HG02763 (cell line): ENCODE results near the gene SPINT4.
"Not testable (repeated sequence)": the region's sequence is repeated elsewhere in the genome, so short reads cannot be mapped to it uniquely, and the experiment has no call there.

ENCODE experiments used
- ATAC-seq: cut with Tn5 transposase; IDR thresholded peaks from one replicate; pipeline ENCODE4 v1.9.1; 2021; ENCODE audit warnings: mild to moderate bottlenecking, moderate library complexity; ENCODE audit not compliant: unreplicated experiment

SPINT4 gene

DNA sequence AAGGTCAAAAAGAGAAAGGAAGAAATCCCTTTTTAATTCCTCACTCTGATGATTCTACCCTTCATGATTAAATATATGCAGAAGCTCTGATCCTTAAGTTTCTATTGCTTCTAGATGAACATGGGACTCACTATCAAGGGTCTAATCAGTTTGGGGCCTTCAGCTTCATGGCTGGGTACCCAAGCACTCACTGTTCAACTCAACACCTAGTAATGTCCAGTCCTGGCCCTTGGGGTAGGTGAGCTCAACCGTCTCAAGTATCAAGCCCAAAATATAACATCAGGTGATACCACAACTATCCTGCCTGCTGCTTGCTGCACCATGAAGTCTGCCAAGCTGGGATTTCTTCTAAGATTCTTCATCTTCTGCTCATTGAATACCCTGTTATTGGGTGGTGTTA is at the start of gene SPINT4:
Gene SPINT4 (plus strand): TSS at position 301 of the 400 bp plus-strand sequence. CDS start 21 bp downstream, at position 322.
- ATAC-seq: no peak

DNA sequence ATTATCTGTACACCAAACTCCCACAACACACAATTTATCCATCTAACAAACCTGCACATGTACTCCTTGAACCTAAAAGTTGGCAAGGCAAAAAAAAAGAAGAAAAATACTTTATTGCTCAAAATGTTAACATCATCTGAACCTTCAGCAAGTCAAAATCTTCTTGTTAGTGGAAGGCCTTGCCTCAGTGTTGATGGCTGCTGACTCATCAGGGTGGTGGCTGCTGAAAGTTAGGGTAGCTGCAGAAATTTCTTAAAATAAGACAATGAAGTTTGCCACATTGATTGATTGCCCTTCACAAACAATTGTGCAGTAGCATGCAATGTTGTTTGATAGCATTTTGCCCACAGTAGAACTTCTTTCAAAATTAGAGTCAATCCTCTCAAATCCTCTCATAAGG is 49.4 kb upstream of the SPINT4 start:
- ATAC-seq: no peak

DNA sequence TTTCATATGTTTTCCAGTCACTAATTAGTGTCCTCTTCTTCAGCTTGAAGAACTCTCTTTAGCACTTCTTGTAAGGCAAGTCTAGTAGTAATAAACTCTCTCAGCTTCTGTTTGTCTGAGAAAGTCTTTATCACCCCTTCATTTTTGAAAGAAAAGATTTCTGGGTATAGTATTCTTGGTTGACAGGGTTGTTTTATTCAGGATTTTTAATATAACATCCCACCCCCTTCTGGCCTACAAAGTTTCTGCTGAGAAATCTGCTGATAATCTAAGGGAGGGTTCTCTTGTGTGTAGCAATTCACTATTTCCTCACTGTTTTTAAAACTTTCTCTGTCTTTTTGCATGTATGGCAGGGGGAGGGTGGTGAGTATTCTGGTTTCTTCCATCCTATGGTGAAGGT is 42.5 kb upstream of the SPINT4 start:
- no peak for ATAC-seq

DNA sequence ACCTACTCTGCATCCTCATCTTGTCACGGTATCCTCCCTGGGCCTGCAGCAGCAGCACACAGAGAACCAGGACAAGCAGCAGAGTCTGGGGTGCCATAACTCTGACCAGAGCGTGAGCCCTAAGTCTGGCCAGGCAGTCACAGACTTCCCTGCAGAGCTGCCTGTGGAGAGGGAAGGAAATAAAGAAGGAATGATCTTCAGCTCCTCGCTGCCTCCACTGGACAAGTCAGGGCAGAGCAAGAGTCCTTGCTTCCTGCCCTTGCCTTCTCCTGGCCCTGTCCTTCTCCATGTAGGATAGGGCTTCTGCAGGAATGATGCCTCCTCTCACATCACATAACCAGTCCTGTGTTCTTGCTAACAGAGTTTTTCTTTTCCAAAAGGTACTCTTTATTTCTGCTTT is 36.3 kb upstream of the SPINT4 start:
- ATAC-seq: no peak

DNA sequence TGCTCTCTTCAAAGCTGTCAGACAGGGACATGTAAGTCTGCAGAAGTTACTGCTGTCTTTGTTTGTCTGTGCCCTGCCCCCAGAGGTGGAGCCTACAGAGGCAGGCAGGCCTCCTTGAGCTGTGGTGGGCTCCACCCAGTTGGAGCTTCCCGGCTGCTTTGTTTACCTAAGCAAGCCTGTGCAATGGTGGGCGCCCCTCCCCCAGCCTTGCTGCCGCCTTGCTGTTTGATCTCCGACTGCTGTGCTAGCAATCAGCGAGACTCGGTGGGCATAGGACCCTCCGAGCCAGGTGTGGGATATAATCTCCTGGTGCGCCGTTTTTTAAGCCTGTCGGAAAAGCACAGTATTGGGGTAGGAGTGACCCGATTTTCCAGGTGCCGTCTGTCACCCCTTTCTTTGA is 28.8 kb upstream of the SPINT4 start:
- not testable (repeated sequence) for ATAC-seq

DNA sequence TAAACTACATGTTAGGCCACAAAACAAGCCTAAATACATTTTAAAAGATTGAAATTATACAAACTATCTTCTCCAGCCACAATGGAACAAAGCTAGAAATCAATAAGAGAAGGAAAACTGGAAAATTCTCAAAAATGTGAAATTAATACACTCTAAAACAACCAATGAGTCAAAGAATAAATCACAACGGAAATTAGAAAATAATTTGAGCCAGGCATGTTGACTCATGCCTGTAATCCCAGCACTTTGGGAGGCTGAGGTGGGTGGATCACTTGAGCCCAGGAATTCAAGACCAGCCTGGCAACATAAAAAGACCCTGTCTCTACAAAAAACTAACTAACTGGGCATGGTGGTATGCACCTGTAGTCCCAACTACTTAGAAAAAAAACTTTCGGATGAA is 26.7 kb upstream of the SPINT4 start:
- ATAC-seq: no peak

DNA sequence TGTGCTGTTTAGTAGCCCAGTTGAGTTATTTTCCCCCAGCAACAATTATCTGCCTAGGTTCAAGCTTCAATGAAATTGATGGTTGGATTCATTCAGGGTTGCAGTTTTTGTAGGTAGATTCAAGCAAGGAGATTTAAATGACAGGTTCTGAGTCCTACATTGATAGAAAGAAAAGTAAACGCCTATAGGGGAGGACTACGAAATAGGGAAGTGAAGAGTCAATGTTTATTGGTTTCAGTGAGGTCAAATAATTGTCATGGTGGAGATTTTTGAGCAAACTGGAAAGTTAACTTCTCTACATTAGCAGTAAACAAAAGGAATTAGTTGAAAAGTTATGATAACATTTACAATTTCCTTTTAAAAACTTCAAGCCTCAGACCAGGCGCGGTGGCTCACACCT is 21.0 kb upstream of the SPINT4 start:
- ATAC-seq: no peak

DNA sequence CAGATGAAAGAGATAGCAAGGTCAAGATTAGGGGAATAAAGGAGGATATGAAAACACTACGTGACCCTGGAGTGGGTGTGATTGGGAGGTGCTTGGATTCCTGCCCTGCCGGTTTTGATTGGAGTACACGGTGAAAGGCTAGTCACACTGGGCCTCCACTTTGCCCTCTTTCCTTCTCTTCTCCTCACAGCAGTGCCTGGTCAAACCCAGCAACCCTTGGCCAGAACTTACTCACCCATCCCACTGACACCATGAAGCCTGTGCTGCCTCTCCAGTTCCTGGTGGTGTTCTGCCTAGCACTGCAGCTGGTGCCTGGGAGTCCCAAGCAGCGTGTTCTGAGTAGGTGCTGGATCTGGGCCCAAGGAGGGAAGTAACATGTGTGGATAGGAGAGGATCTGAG is 20.3 kb upstream of the SPINT4 start, which contains the start of gene WFDC13:
Gene WFDC13 (plus strand): TSS at position 166 of the 400 bp plus-strand sequence. CDS start 86 bp downstream, at position 252.
- no peak for ATAC-seq

DNA sequence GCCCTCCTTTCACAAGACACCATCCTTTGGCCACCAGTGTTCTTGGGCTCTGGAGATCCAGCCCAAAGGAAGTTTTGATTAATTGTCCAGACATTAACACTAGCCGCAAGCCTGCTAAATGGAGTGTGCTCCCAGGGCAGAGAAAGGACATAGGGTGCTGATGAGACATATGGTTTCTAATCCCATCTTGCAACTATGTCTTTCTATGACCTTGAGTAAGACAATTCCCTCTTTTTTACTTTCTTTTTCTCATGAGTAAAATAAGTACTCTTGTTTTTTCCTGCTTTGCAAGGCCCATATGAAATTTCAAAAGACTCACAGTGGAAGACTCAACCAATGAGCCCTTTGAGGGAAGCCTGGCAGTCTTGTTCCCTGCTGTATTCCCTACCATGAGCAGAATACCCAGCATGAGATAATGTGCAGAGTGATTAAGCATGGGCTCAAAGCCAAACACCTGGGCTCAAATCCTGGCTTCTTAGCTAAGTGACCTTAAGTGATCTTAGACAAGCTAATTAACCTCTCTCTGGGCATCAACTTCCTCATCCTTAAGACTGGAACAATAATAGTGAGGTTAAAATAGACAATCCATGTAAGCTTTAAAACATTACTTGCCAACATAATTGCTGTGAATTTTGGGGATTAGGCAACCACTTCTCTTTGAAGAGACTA is 17.0 kb upstream of the SPINT4 start, which contains the start of gene WFDC10B:
Gene WFDC10B (minus strand): TSS at position 51 of the 669 bp plus-strand sequence. CDS start 19,027 bp downstream, outside the sequence.
- no peak for ATAC-seq

DNA sequence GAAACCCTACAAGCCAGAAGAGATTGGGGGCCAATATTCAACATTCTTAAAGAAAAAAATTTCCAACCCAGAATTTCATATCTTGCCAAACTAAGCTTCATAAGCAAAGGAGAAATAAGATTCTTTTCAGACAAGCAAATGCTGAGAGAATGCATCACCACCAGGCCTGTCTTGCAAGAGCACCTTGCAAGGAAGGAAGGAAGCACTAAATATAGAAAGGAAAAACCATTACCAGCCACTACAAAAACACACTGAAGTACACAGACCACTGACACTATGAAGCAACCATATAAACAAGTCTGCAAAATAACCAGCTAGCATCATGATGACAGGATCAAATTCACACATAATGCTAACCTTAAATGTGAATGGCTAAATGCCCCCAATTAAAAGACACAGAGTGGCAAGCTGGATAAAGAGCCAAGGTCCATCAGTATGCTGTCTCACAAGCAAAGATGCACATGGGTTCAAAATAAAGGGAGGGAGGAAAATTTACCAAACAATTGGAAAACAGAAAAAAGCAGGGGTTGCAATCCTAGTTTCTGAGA is 5.9 kb upstream of the SPINT4 start:
- not testable (repeated sequence) for ATAC-seq

DNA sequence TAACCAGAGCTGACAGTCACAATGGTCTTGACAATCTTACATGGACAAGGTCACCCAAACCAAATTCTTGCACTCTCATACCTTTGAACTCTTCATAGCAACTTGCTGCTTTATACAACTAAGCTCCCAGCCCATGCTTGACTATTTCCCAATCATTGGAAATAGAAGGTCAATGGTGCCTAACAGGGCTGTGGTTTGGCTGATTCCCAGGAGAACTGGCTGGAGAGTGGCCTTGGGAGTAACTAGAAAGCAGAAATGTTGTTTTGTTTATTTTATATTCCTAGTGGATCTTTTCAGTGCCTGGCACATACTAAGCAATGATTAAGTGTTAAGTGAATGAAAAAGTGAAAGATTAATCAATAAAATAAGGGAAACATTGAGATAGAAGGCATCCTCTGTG is 3.0 kb downstream of the SPINT4 start:
- no peak for ATAC-seq

DNA sequence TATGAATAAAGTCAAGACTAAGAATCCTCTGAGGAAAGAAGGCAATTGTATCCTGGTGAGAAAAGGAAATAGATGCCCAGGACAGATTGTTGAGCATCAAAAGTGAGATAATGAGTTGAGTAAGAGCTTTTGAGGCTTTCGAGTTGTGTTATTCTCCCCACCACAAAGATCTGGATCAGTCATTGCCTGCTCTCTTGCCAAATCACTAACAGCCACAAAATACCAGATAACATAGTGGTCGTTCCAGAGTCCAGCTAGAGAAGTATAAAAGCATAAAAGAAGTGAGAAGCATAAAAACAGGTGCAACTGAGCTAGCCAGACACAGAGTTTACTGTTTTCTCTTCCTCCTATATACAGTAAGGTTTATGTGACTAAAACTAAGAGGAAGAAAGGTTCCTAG is 4.9 kb downstream of the SPINT4 start:
- ATAC-seq: no peak

DNA sequence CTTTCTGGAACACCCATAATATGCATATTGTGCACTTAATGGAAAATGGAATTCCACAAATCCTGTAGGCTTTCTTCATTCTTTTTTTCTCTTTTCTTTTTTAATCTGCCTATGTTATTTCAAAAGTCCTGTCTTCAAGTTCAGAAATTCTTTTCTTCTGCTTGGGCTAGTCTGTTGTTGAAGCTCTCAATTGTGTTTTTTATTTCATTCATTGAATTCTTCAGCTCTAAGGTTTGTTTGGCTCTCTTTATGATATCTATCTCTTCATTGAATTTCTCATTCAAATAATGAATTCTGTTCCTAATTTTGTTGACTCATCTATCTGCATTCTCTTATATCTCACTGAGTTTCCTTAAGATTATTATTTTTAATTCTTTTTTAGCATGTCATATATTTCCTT is 10.1 kb downstream of the SPINT4 start:
- ATAC-seq: no peak

DNA sequence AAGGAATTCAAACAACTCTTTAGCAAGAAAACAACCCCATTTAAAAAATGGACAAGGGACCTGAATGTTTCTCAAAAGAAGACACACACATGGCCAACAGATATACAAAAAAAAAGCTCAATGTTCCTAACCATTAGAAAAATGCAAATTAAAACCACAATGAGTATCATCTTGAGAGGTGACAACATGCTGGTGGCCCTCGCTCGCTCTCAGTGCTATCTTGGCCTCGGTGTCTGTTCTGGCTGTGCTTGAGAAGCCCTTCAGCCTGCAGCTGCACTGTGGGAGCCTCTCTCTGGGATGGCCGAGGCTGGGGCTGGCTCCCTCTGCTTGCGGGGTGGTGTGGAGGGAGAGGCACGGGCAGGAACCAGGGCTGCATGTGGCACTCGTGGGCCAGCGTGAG is 13.4 kb downstream of the SPINT4 start:
- ATAC-seq: no peak

DNA sequence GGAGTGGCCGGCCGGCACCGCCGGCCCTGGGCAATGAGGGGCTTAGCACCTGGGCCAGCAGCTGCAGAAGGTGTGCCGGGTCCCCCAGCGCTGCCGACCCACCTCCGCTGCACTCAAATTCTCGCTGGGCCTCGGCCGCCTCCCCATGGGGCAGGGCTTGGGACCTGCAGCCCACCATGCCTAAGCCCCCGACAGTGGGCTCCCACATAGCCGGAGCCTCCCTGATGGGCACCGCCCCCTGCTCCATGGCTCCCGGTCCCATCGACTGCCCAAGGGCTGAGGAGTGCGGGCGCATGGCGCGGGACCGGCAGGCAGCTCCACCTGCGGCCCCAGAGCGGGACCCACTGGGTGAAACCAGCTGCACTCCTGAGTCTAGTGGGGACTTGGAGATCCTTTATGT is 13.8 kb downstream of the SPINT4 start:
- no peak for ATAC-seq

DNA sequence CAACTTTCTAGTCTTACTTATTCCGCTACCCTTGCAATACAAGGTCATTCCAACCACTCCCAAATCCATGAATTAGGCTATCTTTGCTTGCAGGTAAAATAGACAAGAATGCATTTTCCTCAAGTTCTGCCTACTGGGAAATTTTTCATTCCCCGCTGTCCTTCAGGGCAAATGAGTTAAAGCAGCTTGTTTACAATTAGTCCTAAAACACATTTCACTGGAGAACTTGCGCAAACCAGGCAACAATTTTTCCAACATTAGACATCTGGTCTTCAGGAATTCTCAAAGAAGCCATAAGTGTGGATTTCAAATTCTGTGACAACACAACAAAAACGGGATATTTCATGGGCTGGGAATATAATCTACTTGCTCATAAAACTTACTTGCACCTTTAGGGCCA is 20.4 kb downstream of the SPINT4 start:
- no peak for ATAC-seq

DNA sequence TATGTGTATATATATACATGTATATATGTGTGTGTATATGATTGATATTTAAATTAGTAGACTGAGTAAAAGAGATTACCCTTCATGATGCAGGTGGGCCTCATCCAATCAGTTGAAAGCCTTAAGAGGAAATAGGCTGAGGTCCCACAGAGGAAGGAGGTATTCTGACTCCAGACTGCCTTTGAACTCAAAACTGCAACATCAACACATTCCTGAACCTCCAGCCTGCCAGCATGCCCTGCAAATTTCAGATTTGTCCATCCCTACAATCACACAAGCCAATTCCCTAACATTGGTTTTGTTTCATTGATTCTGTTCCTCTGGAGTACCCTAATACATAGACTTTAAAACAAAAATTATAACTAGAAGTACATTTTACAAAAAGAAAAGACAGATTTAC is 22.9 kb downstream of the SPINT4 start:
- ATAC-seq: no peak

DNA sequence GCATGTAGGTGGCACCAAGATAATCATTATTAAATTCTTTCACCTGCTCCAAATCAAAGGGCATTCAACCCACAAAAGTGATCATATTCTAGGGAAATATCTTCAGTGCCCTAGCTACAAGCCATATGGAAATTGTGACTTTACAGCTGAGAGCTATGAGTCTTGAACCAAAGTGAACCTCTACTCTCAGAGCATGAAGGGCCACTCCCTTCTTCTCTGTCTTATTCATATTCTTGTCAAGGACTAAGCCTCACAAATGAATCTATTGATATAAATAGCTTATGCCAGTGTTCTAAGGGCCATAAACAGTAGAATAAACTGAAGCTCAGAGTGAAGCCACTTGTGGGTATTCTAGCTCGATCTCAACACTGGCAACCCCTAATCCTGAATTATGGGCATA is 29.6 kb downstream of the SPINT4 start:
- ATAC-seq: no peak

DNA sequence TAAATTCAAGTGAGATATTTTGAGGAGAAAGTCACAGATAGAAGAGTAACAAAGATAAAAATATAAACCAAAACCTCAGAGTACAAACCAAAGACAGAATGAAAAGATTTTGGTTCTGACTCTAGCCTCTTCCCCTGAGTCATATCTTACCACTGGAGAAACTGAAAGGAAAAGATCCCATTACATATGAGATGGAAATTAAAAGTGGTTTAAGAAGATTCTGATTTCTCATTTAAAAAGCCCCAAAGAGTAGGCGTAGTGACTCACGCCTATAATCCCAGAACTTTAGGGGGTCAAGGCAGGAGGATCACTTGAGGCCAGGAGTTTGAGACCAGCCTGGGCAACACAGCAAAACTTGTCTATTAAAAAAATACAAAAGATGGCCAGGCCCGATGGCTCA is 30.6 kb downstream of the SPINT4 start:
- no peak for ATAC-seq

DNA sequence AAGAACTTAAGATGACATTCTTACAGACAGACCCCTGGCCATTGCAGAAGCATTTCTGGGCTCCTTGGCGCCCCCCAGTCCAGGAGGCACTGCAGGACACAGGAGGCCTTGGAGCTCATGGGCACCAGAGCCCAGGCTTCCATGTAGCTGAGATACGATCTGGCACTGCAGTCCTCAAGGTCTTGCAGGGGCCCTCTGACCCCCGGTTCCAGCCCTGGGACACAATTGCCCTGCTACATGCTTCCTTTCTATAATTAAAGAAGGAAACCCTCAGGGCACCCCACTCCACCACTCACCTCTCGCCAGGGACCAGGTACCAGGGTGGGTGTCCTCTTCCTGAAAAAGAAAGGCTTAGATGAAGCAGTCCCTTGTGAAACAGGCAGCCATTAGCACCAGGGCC is 35.9 kb downstream of the SPINT4 start:
- no peak for ATAC-seq

DNA sequence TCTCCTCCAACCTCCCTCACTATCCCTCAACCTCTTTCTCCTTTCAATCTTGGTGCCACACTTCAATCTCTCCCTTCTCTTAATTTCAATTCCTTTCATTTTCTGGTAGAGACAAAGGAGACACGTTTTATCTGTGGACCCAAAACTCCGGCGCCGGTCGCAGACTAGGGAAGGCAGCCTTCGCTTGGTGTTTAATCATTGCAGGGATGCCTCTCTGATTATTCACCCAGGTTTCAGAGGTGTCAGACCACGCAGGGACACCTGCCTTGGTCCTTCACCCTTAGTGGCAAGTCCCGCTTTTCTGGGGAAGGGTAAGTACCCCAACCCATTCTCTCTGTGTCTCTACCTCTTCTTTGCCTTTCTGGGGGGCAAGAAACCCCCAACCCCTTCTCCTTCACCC is 37.8 kb downstream of the SPINT4 start:
- ATAC-seq: not testable (repeated sequence)

DNA sequence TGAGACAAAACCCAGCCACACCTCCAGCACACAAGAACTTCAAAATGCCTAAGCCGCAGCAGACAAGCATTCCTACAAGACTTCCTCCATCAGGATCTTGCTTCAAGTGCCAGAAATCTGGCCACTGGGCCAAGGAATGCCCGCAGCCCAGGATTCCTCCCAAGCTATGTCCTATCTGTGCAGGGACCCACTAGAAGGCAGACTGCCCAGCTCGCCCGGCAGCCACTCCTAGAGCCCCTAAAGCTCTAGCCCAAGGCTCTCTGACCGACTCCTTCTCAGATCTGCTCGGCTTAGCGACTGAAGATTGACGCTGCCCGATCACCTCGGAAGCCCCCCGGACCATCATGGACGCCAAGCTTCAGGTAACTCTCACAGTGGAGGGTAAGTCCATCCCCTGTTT is 39.8 kb downstream of the SPINT4 start:
- not testable (repeated sequence) for ATAC-seq
